ENCODE data around the gene EXOSC7.

Gene EXOSC7

GRCh38 chr3:45020534-45020933, 44.5 kb downstream of the EXOSC7 start:
- DNase-seq (ENCODE audit: insufficient read length, low spot score): no peak
- FAIRE-seq: no peak

- DNase-seq (ENCODE audit: insufficient read length, low spot score) (no peak), FAIRE-seq (no peak)
These were observed 45.7 kb downstream of the EXOSC7 start for GRCh38 chr3:45021524-45022297.

GRCh38 chr3:45023675-45024074, 47.6 kb downstream of the EXOSC7 start:
- FAIRE-seq (no peak), DNase-seq (ENCODE audit: insufficient read length, low spot score) (no peak)

GRCh38 chr3:45024542-45025255, 48.7 kb downstream of the EXOSC7 start:
- no peak for DNase-seq (ENCODE audit: insufficient read length, low spot score)
- FAIRE-seq: no peak

GRCh38 chr3:45026038-45026437, 50.0 kb downstream of the EXOSC7 start, which contains the start of gene CLEC3B:
Gene CLEC3B, plus strand, starts transcription at chr3:45026303. Its CDS starts 60 bp downstream, at chr3:45026363.
- DNase-seq (ENCODE audit: insufficient read length, low spot score): no peak
- no peak for FAIRE-seq

GRCh38 chr3:45026957-45027356, 50.9 kb downstream of the EXOSC7 start:
- FAIRE-seq: no peak
- no peak for DNase-seq (ENCODE audit: insufficient read length, low spot score)

- FAIRE-seq: no peak
- no peak for DNase-seq (ENCODE audit: insufficient read length, low spot score)
These were observed 51.4 kb downstream of the EXOSC7 start for GRCh38 chr3:45027441-45027840.

GRCh38 chr3:45029216-45029615, 53.2 kb downstream of the EXOSC7 start:
- DNase-seq (ENCODE audit: insufficient read length, low spot score): no peak

GRCh38 chr3:45029661-45030060, 53.6 kb downstream of the EXOSC7 start:
- no peak for DNase-seq (ENCODE audit: insufficient read length, low spot score)
- FAIRE-seq: no peak

More at GRCh38 chr3:45029216-45029615, 53.2 kb downstream of the EXOSC7 start:
- FAIRE-seq: no peak

GRCh38 chr3:45031531-45031930, 55.5 kb downstream of the EXOSC7 start:
- no peak for FAIRE-seq
- DNase-seq (ENCODE audit: insufficient read length, low spot score): no peak

- DNase-seq (ENCODE audit: insufficient read length, low spot score) (no peak), FAIRE-seq (no peak)
These were observed 56.1 kb downstream of the EXOSC7 start for GRCh38 chr3:45032113-45032512.

GRCh38 chr3:45033791-45034190, 57.7 kb downstream of the EXOSC7 start:
- DNase-seq (ENCODE audit: insufficient read length, low spot score) (no peak), FAIRE-seq (no peak)

- FAIRE-seq (peak; percentile 55), DNase-seq (ENCODE audit: insufficient read length, low spot score) (no peak)
These were observed 58.7 kb downstream of the EXOSC7 start for GRCh38 chr3:45034612-45035252.

GRCh38 chr3:45035441-45036301, 59.6 kb downstream of the EXOSC7 start:
- FAIRE-seq (no peak), DNase-seq (ENCODE audit: insufficient read length, low spot score) (no peak)

GRCh38 chr3:45037720-45038455, 61.8 kb downstream of the EXOSC7 start:
- FAIRE-seq (peak; percentile 95), DNase-seq (ENCODE audit: insufficient read length, low spot score) (peak; percentile 88)

- peak; percentile 25 for DNase-seq (ENCODE audit: insufficient read length, low spot score)
- FAIRE-seq: peak; percentile 82
These were observed 65.6 kb downstream of the EXOSC7 start for GRCh38 chr3:45041666-45042065.

GRCh38 chr3:45042162-45042561, 66.1 kb downstream of the EXOSC7 start:
- DNase-seq (ENCODE audit: insufficient read length, low spot score) (no peak), FAIRE-seq (peak; percentile 23)

- no peak for FAIRE-seq
- no peak for DNase-seq (ENCODE audit: insufficient read length, low spot score)
These were observed 67.8 kb downstream of the EXOSC7 start for GRCh38 chr3:45043728-45044299.

GRCh38 chr3:45048244-45048643, 72.2 kb downstream of the EXOSC7 start:
- DNase-seq (ENCODE audit: insufficient read length, low spot score) (no peak), FAIRE-seq (no peak)

GRCh38 chr3:45049807-45050206, 73.8 kb downstream of the EXOSC7 start:
- DNase-seq (ENCODE audit: insufficient read length, low spot score) (no peak), FAIRE-seq (no peak)
